GM18951 (cell line): Measurements from ENCODE around the gene IRF3.

ENCODE experiments used
- POLR2A ChIP-seq: IDR thresholded peaks from 4 replicates; pipeline ENCODE4 v1.6.1; 2011; ENCODE audit warnings: mild to moderate bottlenecking; ENCODE audit not compliant: insufficient read length, insufficient read depth; ENCODE audit errors: extremely low read depth
- in situ Hi-C: fragments of 300-500 bp; cut with MboI; formaldehyde crosslinking; loops from one replicate; pipeline ENCODE4 v1.12.0; 2022; ENCODE audit warnings: low sequenced_read_pairs, mixed read lengths, inconsistent platforms; ENCODE audit not compliant: unreplicated experiment

The IRF3 gene

DNA sequence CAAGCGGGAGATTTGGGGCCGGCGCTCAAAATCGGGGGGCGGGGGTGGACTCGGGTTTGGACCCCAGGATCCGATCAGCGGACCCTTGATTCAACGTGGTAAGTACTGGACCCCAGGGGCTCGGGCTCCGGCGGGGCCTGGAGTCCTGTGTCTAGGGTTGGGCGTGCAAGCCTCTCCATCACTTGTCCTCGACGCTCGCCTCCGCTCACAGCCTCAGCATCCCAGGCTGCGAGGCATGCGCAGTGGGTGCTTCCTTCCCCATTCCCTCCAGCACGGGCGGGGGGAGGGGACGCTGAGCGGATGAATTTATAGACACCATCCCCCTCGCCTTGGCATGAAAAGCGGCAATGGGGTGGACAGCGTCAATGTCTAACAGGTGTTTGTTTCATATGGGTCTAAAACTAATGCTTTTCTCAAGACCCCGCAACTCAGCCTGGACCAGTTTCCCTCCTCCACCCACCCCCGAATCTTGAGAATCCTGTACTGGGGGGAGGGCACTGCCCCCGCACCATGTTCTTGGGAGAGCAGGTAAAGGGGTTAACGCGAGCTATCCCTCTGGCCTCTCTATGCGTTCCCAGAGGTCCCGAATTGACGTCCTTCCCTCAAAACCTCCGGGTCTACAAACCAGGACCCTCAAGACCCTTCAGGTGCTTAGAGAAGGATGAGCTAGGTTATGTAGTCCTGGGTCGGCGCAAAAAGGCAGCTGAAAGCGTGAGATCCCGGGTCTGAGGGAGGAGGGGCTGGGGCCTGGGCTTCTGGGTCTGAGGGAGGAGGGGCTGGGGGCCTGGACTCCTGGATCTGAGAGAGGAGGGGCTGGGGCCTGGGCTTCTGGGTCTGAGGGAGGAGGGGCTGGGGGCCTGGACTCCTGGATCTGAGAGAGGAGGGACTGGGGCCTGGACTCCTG, 25.8 kb upstream of the IRF3 start:
- TF ChIP-seq POLR2A = no peak
- in situ Hi-C loops = no loop called here

DNA sequence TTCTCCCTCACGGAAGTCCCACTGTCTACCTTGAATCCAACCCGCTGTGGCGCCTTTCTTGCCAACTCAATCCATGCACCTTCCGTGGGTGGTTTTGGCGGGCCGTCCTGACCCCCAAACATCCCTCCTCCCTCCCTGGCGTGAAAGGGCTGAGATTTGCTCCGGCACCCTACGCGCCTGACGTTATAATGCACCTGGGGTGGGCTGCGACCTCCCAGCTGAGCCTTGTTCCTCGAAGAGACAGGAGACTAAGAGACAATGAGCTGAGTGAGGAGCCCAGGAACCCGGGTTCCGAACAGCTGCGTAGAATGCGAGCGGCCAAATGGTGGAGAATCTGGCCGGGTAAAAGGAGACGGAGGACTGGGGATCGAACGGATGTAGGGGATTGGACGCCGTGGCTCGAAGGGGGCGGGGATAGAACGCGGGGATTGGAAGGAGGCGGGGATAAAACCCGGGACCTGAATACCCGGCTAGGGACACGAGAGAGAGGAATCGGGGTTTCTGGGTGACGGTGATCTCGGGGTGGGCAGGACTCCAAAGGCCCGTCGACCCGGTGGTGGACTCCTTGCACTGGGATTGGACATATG, 25.1 kb upstream of the IRF3 start, which contains the start of gene CPT1C:
TSS of gene CPT1C (plus strand) at position 461 of the 587 bp plus-strand sequence. CDS start 1,137 bp downstream, outside the sequence.
- no peak for TF ChIP-seq POLR2A
- in situ Hi-C loops = no loop called here

DNA sequence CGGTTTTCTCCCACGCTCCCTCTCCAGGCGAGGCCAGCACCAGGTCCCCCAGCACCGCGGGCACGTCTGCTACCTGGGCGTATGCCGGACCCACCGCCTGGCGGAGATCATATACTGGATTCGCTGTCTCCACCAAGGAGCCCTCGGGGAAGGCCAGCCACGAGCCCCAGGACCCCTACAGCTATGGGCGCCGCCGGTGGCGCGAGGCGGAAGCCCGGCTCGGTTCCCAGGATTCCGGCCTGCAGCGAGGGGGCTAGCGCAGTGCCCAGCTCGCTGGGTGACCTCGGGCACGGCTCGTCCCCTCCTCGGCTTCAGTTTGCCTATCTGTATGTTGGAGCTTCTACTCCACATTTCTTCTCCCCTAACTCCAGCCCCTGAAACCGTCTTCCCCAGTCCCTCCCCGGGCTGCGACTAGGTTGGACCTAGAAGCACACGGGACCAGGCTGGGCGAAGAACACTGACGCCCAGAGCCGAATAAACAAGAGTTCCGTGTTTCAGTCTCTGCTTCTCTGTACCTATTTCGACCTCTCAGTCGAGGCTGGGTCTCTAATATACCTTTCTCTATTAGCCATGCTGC, 24.5 kb upstream of the IRF3 start:
- in situ Hi-C loops = no loop called here
- no peak for TF ChIP-seq POLR2A

DNA sequence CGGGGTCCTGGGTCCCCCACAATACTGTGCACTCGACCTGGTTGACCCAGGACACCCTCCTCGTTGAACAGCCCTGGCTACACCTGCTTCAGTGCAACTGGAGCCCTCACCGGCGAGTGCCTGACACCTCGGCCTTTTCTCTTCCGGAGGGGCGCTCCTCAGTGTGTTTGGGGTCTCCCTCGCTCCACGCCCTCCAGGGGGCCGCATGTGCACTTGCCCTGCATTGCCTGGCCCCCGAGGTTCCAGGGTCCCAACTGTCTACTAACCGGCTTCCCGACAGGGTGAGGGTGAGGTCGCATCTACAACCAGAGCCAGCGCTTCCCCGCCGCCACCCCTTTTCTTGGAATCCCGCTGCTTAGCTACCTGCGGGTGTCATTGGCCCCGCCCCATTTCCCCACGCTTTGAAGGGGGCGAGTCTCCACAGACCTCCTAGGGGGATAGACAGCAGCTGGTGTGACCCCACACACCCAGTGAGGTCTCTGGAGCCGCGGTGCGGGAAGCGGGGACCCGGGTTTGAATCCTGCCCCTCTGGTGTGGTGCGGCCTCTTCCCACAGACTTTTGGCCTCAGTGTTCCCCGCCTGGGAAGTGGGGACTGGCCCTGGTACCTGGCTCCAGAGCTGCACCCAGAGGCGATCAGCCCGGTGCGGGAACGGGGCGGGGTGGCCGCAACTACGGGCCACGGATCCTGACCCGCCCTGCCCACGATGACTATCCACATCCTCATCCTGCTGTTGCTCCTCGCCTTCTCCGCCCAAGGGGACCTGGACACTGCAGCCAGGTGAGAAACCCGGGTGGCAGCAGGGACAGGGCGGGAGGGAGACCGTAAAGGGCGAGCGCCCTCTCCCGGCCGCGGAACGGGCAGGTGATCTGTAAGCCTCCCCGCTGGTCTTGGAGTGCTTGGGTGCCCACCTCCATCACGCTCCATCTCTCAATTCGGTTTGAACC, 23.7 kb upstream of the IRF3 start, which contains the start of gene ADM5:
TSS of gene ADM5 (plus strand) at position 462 of the 946 bp plus-strand sequence. CDS start at position 706, 244 bp downstream.
- TF ChIP-seq POLR2A = peak; percentile 7
- in situ Hi-C loops = no loop called here

DNA sequence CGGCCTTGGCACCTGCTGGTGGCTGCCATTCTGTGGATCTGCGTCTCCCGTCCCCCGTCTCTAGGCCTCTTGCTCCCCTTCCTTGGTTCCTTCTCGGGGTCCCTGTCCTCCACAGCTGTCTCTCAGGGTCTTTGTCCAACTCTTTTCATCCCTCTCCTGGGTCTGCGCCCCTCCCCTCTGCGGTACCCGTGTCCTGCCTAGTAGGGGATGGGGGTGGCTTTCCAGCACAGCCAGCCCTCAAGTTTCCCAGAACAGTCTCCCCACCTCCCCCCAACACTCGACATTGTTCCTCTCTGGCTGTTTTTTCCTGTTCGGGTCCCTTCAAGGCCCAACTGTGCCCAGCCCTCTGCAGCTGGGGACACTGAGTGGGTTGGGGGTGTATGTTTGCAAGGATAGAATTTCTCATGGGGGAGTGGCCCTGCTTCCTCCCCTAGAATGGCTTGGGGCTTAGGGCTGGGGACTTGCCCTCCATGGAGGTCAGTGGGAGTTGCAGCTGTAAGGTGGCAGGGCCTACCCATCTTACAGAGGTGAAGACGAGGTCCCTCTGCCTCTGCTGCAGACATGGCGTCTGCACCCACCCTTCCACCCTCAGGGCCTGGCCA, 23.0 kb upstream of the IRF3 start:
- TF ChIP-seq POLR2A = peak; percentile 2
- in situ Hi-C loops = no loop called here

DNA sequence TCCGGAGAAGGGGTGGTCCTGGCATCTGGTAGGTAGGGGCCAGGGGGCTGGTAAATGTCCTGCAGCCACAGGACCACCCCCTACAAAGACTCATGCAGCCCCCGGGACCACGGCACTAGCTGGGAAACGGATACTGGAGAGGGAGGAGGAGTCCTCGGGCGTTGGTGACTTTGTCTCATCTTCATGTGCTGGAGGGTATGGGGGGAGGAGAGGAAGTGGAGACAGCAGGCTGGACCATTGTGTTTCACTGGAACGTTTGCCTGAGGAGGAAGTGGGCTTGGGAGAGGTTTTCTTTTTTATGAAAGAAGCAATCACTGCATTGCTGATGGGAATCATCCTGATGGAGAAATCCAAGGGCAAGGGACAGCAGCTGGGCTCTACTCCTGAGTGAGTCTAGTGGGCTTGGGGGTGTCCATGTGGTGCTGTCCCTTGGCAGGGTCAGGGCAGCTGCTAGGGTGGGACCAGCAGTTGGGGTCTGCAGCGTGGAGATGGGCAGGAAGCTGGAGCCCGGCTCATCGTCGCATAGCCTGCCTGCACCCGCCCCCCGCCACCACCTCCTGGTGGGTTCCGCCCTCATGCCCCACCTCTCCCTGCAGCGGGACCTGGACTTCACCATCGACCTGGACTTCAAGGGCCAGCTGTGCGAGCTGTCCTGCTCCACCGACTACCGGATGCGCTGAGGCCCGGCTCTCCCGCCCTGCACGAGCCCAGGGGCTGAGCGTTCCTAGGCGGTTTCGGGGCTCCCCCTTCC, 22.1 kb upstream of the IRF3 start:
- in situ Hi-C loops = no loop called here

DNA sequence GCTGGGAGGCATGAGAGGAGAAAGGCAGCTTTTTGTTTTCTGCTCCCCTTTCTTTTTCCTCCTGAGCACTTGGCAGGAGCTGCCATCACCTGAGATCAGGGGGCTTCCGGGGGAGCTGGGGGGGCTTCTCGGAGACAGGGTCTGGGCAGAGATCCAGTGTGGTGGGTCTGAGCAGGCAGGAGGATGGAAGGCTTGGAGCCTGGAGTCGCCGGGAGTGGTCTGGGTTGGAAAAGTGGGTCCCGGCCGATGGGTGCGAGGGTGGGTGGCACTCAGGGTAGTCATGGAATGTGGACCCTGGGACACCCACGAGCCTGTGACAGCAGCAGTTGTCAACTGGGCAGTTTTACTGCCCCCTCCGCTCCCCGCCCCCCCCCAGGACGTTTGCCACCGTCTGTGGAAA, 21.5 kb upstream of the IRF3 start:
- in situ Hi-C loops = no loop called here
- no peak for TF ChIP-seq POLR2A

More for the DNA sequence above, 22.1 kb upstream of the IRF3 start:
- TF ChIP-seq POLR2A = no peak

DNA sequence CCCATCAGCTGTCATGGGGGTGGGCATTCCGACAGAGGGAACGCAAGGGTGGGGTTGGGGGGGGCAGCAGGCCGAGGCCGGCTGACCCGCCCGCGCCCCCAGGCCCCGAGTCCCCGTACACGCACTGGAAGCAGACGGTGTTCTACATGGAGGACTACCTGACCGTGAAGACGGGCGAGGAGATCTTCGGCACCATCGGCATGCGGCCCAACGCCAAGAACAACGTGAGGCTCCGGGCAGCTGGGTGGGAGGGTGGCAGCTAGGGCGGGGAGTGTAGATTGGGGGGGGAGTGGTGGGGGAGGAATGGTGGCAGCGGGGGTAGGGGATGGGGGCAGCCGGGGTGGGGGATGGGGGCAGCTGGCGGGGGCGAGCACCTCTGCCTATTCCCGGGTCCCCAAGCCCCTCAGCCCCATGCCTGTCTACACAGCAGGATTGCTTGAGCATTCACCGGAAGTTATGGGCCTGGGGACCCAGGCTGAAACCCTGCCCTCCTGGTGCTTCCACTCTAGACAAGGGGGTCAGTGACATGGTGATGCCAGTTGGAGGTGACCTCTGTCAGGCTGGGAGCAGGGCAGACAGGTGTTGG, 20.9 kb upstream of the IRF3 start:
- in situ Hi-C loops = no loop called here
- no peak for TF ChIP-seq POLR2A

DNA sequence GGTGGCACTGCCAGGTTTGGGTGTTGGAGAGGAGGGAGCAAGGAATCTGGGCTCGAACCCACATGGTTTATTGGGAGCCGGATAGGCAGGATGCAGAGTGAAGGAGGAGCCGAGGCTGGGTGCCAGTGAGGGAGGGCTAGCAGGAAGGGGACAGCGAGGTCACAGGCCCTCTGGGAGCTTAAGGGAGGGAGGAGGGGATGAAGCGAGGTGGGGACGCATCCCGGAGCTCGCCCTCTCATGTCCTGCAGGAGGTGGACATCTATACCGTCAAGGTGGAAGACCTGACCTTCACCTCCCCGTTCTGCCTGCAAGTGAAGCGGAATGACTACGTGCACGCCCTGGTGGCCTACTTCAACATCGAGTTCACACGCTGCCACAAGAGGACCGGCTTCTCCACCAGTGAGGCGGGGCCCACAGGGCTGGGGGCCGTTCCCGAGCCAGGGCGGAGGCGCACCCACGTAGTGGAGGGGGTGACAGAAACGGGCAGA, 20.2 kb upstream of the IRF3 start:
- peak; percentile 23 for TF ChIP-seq POLR2A
- in situ Hi-C loops = no loop called here

DNA sequence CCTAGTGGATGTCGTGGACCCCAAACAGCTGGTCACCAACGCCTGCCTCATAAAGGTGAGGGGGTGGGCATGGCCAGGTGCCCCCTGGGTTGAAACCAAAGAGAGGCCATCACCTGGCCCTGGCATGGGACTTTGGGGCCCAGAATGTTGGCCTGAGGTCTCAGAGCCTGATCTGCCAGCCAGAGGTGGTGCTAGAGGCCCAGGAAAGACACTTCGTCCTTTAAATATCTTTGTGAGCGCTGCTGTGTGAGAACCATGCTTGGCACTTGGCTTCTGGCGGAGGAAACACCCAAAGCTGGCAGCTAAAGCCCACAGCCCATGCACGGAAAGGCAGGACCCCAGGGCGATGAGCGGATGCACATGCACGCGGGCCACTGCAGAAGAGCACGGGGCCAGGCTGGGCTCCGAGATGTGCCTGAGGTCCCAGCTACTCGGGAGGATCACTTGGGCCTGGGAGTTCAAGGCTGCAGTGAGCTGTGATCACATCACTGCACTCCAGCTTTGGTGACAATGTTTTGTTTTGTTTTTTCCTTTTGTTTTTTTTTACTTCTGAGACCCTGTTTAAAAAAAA, 19.4 kb upstream of the IRF3 start:
- in situ Hi-C loops = no loop called here
- no peak for TF ChIP-seq POLR2A
